GM18907 (cell line): ENCODE results near the gene MPHOSPH9.
"Not testable (repeated sequence)": the region's sequence is repeated elsewhere in the genome, so short reads cannot be mapped to it uniquely, and the experiment has no call there.

Source experiments
- ATAC-seq: cut with Tn5 transposase; IDR thresholded peaks from one replicate; pipeline ENCODE4 v1.9.1; 2021; ENCODE audit warnings: mild to moderate bottlenecking, moderate library complexity; ENCODE audit not compliant: unreplicated experiment

The MPHOSPH9 gene

DNA sequence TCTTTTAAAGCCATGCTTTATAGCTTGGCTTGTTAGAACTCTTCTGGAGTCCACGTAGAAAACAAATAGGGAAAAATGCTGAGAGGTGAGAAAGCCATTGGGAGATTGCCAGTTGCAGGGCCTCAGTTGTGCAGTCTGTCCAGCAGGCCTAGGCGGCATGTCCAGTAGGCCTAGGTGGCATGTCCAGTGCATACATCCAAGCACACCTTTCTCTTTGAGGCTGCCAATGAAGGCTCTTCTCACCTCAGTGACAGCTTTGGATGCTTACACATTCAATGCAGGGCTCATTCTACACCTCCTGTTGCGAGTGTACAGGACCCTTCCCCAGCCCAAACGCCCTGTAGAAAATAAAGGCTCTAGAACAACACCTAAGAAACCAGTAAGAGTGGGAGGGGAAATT is 25.7 kb upstream of the MPHOSPH9 start:
- no peak for ATAC-seq

- no peak for ATAC-seq
Measured at GRCh38 chr12:123254853-123255446, 22.0 kb upstream of the MPHOSPH9 start.

GRCh38 chr12:123253641-123254459 is 20.9 kb upstream of the MPHOSPH9 start:
- no peak for ATAC-seq

DNA sequence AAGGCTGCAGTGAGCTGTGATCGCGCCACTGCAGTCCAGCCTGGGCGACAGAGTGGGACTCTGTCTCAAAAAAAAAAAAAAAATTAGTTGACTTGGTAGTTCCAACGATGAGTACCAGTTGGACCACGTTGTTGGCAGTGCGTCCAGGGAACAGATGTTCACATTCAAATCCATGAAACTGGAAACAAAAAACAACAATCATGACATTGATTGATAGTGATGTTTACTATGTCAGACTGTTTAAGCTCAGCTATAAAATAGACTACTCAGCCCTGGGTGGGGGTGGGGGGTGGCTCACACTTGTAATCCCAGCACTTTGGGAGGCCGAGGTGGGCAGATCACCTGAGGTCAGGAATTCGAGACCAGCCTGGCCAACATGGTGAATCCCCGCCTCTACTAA is 19.4 kb upstream of the MPHOSPH9 start:
- ATAC-seq = not testable (repeated sequence)

- no peak for ATAC-seq
Measured at GRCh38 chr12:123251403-123252076, 18.6 kb upstream of the MPHOSPH9 start.

- no peak for ATAC-seq
Measured at GRCh38 chr12:123250471-123251383, 17.8 kb upstream of the MPHOSPH9 start.

DNA sequence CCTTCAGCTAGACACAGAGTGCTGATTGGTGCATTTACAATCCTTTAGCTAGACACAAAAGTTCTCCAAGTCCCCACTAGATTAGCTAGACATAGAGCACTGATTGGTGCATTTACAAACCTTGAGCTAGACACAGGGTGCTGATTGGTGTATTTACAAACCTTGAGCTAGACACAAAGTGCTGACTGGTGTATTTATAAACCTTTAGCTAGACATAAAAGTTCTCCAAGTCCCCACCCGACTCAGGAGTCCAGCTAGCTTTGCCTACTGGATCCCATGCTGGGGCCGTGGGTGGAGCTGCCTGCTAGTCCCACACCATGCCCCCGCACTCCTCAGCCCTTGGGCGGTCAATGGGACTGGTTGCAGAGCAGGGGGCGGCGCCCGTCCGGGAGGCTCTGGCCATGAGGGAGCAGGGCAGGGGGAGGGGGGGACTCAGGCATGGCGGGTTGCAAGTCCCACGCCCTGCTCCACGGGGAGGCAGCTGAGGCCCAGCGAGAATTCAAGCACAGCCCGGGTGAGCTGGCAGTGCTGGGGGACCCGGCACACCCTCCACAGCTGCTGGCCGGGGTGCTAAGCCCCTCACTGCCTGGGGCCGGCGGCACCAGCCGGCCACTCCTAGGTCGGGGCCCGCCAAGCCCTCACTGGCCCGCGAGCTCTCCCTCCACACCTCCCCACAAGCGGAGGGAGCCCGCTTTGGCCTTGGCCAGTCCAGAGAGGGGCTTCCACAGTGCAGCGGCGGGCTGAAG is 16.2 kb upstream of the MPHOSPH9 start:
- ATAC-seq = not testable (repeated sequence)

DNA sequence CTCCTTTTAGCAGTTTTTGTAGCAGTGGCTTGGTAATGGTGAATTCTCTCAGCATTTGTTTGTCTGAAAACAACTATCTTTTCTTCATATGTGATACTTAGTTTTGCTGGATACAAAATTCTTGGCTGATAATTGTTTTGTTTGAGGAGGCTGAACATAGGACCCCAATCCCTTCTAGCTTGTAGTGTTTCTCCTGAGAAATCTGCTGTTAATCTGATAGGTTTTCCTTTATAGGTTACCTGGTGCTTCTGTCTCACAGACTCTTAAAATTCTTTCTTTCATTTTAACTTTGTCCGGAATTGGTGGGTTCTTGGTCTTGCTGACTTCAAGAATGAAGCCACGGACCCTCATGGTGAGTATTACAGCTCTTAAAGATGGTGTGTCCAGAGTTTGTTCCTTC is 15.2 kb upstream of the MPHOSPH9 start:
- not testable (repeated sequence) for ATAC-seq

DNA sequence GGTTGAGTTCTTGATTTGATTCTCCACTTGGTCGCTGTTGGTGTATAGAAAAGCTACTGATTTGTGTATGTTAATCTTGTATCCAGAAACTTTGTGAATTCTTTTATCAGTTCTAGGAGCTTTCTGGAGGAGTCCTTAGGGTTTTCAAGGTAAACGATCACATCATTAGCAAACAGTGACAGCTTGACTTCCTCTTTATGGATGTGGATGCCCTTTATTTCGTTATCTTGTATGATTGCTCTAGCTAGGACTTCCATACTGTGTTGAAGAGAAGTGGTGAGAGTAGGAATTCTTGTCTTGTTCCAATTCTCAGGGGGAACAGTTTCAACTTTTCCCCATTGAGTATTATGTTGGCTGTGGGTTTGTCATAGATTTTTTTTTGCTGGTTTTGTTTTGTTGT is 12.7 kb upstream of the MPHOSPH9 start:
- no peak for ATAC-seq

DNA sequence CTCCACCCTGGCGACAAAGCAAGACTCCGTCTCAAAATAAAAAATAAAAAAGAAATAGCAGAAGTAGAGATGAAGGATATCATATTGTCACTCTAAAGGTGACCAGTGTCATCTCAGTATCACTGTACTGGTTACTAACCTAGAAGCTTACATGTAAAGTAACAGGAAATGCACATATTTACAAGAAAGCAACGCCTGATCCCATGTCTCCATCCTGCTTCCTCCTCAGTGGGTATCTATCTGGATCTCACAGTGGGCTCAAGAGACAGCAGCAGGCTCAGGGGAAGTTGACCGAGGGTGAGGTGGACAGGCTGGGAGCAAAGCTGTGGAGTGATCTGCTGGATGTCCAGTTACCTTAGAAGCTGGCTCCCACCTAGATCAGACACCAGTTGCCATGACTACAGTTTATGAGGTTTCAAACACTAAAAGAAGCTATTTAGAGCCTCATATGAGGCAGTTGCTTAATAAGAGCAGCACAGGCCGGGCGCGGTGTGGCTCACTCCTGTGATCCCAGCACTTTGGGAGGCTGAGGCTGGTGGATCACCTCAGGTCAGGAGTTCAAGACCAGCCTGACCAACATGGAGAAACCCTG is 10.8 kb upstream of the MPHOSPH9 start:
- ATAC-seq = no peak

DNA sequence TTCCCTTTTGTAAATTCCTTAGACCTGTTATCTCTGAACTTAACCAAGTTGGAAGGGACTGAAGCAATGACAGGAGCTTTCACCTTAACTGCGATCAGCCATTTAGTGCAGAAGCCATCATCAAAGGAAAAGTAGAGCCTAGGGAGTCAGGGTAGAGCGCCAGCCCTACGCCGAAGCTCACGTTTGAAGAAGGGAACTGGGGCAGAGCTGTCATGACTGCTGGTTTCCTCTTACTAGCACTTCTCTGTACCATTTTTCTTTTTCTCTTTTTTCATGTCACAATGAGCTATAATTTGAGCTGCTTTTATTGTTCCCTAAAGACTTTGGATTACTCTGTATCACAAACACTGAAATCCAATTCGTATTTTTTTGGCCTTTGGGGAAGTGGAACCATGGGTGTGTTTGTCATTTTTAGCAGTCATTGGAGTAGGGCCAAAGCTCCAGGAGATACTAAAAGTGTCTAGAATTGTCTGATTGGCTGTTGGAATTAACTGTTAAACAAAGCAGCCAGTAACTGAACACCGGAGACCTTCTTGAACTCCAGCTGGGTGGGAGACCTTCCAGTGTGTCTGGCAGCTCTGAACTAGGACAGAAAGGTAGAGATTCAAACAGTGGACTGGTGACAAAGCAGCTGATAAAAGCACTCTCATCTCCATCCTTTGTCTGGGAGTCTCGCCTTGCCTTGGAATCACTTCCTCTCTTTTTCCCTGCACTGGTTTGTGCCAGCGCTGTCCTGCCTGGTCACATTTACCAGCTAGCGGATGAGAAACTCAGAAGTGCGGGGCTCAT is 9.4 kb upstream of the MPHOSPH9 start:
- ATAC-seq = no peak

GRCh38 chr12:123238961-123239360 is 6.0 kb upstream of the MPHOSPH9 start:
- ATAC-seq = no peak

- ATAC-seq = no peak
Measured at GRCh38 chr12:123238330-123238682, 5.4 kb upstream of the MPHOSPH9 start.

- ATAC-seq = no peak
Measured at GRCh38 chr12:123237646-123238329, 4.8 kb upstream of the MPHOSPH9 start.

DNA sequence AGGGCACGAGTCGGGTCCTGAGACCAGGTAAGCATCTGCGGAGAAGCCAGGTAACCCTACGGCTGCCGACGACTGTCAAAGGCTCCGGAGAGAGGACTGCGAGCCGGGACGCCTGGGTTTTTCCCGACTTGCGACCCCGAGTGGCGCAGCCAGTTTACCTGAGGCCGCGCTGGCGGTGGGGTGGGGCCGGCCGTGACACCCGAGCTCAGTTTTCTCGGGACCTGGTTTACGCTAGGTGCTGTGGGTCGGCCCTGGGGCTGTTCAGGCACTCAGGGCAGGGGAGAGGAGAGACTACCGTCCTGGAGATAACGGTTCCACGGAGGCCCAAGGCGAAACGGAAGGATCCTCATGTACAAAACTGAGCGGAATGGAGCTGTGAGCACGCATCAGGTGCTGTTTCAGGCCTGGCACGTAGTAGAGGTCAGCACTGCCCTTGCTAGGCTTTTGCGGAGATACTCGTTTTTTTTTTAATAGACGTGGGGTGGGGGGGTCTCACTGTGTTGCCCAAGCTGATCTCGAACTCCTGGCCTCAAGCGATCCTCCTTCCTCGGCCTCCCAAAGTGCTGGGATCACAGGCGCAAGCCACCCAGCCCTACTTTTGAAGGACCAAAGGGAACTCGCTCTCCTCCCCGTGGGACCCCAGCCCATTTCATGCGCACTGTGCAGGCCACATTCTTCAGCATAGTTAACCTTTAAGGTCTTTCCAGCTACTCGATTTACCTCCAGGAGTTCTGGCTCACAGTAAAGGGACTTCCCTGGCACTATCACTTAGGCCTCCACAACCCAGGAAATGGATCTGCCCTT is 766 bp upstream of the MPHOSPH9 start:
- peak; percentile 19 for ATAC-seq

DNA sequence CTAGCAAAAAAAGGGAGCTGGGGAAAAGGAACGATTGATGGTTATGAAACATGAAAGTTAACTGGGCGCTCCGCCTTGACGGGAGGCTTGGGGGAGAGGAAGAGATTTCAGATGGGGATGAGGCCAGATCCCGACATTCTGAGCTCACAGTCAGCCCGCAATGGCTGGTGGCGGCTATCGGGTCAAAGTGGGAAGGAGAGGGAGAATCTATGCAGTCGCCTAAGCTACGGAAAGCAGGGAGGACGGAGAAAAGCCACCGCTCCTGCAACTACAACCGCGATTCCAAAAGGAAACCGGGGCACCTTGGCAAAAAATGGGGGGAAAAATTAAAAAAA is 502 bp downstream of the MPHOSPH9 start:
- ATAC-seq = peak; percentile 6

DNA sequence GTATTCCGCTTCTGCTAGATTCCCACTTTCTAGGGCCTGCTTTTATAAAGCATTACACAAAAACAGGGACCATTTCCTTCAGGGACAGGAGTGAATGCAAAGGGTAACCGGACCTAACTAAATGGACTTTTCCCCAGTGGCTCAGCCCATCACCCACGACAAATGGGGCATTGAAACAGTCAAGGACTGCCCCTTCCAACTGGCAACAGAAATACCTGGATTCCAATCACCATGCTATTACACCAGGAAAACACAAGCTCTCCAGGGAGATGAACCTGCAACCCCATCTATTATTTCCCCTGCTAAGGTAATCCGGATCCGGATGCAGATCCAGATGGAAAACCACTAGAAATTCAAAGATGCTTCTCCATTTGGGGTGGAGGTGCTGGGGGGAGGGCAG is 1.0 kb downstream of the MPHOSPH9 start:
- ATAC-seq = no peak

- ATAC-seq = no peak
Measured at GRCh38 chr12:123229051-123229450, 3.9 kb downstream of the MPHOSPH9 start.
